Stimulated activated CD8-positive, alpha-beta memory T cell treated with anti-CD3 and anti-CD28 coated beads, Interleukin-4, amount 100 ng/mL, for 48 hours (primary cell): ENCODE results near the gene LONP2.
A peak's percentile ranks its signal among the peaks of the same experiment; 100 is the strongest.

Experiments
- DNase-seq: peaks from one replicate; pipeline ENCODE4 v3.0.0-alpha.2; 2020

Gene LONP2

GRCh38 chr16:48244080-48244862 is at the start of gene LONP2:
TSS of gene LONP2 (plus strand) at chr16:48244300. CDS start at chr16:48244389, 89 bp downstream.
- DNase-seq: peak; percentile 96

- no peak for DNase-seq
These were observed 49.1 kb upstream of the LONP2 start for GRCh38 chr16:48194828-48195556.

GRCh38 chr16:48197294-48197693 is 46.8 kb upstream of the LONP2 start:
- no peak for DNase-seq

DNA sequence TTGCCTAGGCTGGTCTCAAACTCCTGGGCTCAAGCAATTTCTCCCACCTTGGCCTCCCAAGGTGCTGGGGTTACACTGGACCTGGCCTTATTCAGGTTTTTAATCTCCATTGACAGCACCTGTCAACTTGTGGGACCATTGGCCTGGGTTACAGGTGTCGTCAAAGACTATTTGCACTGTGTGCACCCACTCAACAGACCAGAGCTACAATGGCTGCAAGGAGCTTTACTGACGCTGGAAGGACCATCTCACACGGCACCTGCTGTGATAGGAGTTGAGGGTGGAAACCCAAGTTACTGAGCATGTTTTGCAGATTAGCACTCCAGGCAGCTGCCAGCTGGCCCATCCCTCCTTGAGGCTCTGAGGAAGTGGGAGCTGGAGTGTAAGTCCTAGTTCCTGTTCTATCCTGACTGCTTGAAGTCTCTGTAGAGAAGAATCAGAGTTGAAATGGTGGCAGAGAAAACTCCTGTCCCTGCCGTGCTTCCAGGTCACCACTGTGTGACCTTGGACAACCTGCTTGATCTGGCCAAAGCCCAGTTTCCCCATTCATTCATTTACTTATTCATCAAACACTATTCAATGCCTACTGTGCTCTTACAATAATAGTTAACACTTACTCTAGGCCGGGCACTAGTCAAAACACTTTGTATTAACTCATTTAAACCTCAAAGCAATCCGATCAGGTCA is 42.4 kb upstream of the LONP2 start:
- no peak for DNase-seq

DNA sequence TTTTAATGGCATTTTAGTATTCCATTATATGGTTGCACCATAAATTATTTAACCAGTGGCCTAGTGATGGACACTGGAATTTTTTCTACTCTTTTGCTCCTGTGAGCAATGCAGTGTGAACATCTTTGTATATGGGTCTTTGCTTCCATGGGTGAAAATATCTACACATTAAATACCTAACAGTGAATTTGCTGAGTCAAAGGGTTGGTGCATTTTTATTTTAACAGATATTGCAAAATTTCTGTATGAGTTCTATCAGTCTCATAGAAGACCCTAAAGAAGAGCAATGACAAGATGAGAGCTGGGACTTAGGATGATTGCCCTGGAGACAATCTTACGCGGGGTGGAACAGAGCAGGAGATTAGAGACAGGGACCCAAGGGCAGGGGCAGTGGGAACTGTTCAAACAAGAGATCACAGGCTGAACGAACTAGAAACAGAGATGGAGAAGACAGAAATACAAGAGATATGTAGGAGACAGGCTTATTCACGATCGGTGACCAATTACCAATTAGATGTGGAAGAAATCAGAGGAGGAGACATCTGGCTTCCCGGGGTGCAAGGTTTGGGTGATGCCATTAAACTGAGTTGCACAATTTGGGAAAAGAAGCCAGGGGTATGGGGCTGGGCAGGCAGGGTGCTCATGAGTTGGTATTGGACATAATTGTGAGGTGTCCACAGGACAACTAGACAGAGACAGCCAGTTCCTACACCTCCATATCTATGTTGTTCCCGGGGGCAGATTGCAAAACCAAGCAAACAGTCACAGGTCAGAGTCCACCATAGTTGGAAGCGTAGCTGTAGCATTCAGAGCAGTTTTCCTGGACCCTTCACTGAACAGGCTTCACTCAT is 39.9 kb upstream of the LONP2 start:
- no peak for DNase-seq

- no peak for DNase-seq
These were observed 39.3 kb upstream of the LONP2 start for GRCh38 chr16:48204825-48205151.

GRCh38 chr16:48206594-48207242 is 37.4 kb upstream of the LONP2 start:
- no peak for DNase-seq

- no peak for DNase-seq
These were observed 33.4 kb upstream of the LONP2 start for GRCh38 chr16:48210747-48211146.

GRCh38 chr16:48212033-48212432 is 32.1 kb upstream of the LONP2 start:
- no peak for DNase-seq

GRCh38 chr16:48215738-48216137 is 28.4 kb upstream of the LONP2 start:
- DNase-seq: no peak

DNA sequence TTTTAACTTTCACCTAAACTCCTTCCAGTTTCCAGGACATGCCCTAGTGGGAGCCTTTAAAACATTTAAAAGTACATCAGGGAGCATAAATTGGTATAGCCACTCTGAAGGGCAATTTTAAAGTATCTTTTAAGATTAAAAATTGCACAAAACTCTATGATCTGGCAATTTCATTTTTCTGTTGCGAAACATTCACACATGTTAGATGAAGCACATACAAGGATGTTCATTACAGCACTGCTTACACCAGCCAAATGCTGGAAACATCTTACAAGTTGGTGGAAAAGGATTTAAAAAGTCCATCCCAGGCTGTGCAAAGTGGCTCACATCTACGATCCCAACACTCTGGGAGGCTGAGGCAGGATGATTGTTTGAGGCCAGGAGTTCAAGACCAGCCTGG is 26.4 kb upstream of the LONP2 start:
- no peak for DNase-seq

DNA sequence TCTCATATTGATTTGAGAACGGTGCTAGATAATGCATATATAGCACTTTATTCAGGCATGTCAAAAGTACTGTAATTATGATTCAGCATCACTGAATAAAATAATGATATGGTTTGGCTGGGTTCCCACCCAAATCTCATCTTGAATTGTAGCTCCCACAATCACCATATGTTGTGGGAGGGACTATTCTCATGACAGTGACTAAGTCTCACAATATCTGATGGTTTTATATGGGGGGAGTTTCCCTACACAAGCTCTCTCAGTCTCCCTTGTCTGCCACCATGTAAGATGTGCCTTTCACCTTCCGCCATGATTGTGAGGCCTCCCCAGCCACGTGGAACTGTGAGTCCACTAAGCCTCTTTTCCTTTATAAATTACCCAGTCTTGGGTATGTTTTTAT is 25.6 kb upstream of the LONP2 start:
- no peak for DNase-seq

- DNase-seq: no peak
These were observed 23.2 kb upstream of the LONP2 start for GRCh38 chr16:48220891-48221290.

DNA sequence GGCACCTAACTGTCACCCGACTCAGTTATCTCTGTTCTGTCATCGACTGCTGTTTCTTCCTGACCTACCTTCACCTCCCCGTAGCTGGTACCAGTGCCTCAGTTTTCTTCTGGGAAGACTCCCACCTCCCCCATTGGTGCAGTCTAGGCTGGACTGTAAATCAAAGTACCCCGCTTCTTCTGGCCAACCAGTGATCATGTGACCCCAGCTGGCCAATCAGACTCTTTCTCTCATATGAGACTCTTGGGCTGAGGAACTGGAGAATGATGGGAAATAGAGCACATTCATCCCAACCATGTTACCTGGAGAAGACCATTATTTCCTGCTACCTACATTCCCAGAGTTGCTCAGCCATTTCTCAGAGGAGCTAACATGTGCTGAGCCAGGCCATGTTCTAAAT is 20.6 kb upstream of the LONP2 start:
- DNase-seq: no peak

DNA sequence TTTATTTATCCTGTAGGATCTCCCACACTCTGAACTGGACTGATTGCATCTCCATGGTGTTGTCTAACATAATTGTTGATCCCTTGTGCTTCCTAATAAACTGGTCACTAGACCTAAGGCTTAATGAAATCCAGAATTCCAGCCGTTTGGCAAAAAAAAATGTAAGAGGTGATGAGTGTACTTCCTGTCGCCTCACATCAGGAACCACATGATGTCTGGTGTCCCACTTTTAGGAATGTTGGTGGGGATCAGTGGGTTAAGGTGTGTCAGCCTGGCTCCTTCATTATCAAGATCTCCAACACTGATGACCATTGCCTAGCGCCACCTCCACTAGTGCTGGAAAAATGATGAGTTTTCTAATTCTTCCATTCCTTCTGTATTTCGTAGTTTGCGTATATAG is 18.6 kb upstream of the LONP2 start:
- no peak for DNase-seq

DNA sequence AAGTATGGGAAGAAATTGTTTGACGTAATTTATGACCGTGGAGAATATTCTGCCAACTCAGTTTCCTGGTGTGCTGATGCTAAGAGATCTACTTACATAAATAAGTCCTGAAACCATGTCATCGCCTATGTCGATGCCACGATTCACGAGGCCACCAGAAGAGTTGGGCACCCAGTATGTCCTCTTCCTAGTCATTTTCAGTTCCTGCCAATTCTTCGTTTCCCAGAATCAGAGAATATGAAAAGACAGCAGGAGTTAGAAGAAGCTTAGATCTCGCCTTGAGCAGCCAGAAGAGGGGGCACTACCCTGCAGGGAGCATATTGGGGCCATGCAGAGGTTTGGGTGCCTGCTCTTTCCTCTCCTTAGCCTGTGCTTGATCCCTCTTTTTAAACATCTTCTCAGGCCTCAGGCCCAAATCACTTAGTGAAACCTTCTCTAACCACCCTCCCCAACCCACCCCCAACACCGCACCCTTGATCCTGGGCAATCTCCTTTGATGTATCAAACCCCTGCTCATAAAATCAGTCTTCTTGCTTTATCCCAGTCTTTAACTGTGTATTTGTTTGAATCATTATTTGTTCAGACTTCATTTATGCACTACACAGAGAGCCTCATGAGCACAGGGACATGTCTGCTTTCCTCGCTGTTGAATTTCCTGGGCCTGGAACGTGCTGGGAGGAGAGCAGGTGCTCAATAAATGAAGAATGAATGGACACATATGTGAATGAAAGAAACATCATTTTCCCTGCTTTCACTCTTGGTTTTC is 12.2 kb upstream of the LONP2 start:
- DNase-seq: peak; percentile 50

- no peak for DNase-seq
These were observed 11.5 kb upstream of the LONP2 start for GRCh38 chr16:48232493-48233040.

DNA sequence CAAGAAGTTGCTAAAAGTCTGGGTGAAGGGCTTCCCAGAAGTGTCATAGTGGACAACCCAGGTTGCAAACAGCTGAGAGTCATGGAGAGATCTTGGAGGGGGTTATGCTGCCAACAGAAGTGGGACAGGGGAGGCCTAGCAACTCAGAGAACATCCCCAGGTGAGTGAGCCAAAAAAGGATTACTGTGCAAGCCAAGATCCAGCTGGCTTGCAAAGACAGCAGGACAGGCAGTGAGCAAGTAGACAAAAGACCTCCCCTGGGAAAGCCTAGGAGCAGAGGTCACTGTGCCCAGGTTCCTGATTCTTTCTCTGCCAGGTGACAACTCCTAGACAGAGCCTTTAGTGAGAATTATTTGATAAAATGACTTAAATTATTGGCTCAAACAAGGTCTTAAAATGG is 9.5 kb upstream of the LONP2 start:
- no peak for DNase-seq

GRCh38 chr16:48235058-48235555 is 9.0 kb upstream of the LONP2 start:
- no peak for DNase-seq

- DNase-seq: no peak
These were observed 8.5 kb upstream of the LONP2 start for GRCh38 chr16:48235556-48236136.

DNA sequence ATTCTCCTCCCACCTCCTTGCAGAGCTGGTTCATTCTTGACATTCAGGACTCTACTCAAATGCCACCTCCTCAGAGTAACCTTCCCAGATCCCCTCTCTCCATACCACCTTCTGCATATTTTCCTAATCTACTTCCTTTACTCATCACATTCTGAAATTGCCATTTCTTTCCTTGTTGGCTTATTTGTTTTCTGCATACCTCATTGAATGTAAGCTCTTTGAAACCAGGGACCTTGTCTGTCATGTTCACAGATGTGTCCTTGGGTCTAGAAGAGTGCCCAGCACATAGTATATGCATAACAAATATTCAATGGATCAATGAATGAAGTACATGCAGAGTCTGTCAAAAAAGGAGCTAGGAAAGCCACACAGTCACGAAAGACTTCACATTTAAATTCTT is 7.8 kb upstream of the LONP2 start:
- DNase-seq: no peak
